Sigmoid colon (tissue), 3 donors: ENCODE measurements around the gene PDILT.

Source experiments
- POLR2A ChIP-seq, 2 donors: fragments of 450-650 bp; IDR thresholded peaks; one replicate each; pipeline ENCODE4 v1.6.1; 2016; ENCODE audit warnings: antibody characterized with exemption in 2 of 2, mild to moderate bottlenecking in 2 of 2, moderate library complexity in 2 of 2
- TF ChIP-seq, protein P1 (sequence below), 4 experiments: fragments of 450-650 bp in 3 of 4; fragments of 200-600 bp in 1 of 4; IDR thresholded peaks; one replicate each; pipeline ENCODE4 v1.5.1; 2016 to 2019; ENCODE audit warnings: antibody characterized with exemption in 4 of 4, mild to moderate bottlenecking in 3 of 4, moderate library complexity in 2 of 4

DNA sequence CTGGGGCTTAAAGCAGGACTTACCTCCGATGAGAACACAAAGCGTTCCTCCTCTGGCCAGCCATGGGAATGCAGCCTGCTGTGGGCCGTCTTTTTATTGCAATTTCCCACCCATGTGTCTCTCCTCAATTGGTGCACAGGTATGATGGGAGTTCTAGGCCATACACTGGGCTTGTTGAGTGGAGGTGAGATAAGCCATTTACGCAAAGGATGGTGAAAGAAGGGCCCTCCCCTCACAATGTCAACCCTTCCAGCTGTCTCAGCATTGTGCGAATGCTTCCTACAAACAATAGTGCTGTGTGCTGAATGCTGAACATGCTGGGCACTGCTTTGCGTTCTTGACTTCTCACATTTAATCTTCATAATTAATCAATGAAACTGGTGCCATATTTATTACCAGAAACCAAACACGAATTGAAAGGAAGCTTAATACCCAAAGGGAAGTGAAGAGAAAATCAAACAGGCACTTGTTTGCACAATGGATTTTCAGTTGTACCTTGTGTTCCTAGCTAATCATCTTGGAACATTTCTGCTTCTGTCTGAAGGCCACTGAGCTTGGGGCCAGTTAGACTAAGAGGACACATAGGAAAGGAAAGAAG is 77.0 kb downstream of the PDILT start, which contains the start of gene GP2:
- TF ChIP-seq, protein P1, sequence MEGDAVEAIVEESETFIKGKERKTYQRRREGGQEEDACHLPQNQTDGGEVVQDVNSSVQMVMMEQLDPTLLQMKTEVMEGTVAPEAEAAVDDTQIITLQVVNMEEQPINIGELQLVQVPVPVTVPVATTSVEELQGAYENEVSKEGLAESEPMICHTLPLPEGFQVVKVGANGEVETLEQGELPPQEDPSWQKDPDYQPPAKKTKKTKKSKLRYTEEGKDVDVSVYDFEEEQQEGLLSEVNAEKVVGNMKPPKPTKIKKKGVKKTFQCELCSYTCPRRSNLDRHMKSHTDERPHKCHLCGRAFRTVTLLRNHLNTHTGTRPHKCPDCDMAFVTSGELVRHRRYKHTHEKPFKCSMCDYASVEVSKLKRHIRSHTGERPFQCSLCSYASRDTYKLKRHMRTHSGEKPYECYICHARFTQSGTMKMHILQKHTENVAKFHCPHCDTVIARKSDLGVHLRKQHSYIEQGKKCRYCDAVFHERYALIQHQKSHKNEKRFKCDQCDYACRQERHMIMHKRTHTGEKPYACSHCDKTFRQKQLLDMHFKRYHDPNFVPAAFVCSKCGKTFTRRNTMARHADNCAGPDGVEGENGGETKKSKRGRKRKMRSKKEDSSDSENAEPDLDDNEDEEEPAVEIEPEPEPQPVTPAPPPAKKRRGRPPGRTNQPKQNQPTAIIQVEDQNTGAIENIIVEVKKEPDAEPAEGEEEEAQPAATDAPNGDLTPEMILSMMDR (IDR thresholded peaks at IDR 0.05) = no peak
- no peak for TF ChIP-seq POLR2A (IDR thresholded peaks at IDR 0.05)
